Measurements from ENCODE around the gene RPGRIP1L. TPM values are rescaled to one million over a fixed set of nuclear protein-coding genes. Genes with fewer than 3 reads are reported as not detected.

The RPGRIP1L gene
- total and polyA plus RNA-seq, 9 donors, result 5.3 to 10.0 (median 7.8) TPM

DNA sequence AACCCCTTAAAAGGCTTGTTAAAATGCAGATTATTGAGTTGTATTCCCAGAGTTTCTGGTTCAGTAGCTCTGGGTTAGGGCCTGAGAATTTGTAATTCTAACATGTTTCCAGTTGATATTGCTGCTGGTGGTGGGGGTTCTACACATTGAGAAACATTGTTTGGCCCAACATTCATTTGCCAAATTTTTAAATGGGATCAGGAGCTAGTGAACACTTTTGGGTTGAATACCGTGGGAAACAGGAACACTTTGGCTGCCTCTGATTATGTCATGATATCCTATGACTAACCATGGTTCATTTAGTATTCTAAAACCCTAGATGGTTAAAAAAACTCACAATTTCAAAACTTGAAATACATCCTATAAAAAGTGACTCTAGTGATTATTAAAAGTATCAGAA lies 89.3 kb downstream of the RPGRIP1L start:
- H3K9me3 ChIP-seq (replicated peaks; ENCODE audit: control insufficient read depth, low read depth, low read length), result no peaks in the 10 kb centered on the region
- H3K36me3 ChIP-seq (ENCODE audit: control insufficient read depth, insufficient read depth, low read length), result no peaks in the 10 kb centered on the region
- H3K4me3 ChIP-seq (ENCODE audit: low read length), result no peak overlapping the region
- H3K27me3 ChIP-seq (ENCODE audit: control insufficient read depth, insufficient read depth, low read length), result no peaks in the 10 kb centered on the region
- no CpG with 5 or more reads among the region's 1 CpG for WGBS (ENCODE audit: insufficient coverage)
- H3K4me1 ChIP-seq (ENCODE audit: control insufficient read depth, insufficient read depth, low read length), result no peaks in the 10 kb centered on the region
- DNase-seq, result no peak
- no peak overlapping the region for H3K27ac ChIP-seq (ENCODE audit: low read length)

DNA sequence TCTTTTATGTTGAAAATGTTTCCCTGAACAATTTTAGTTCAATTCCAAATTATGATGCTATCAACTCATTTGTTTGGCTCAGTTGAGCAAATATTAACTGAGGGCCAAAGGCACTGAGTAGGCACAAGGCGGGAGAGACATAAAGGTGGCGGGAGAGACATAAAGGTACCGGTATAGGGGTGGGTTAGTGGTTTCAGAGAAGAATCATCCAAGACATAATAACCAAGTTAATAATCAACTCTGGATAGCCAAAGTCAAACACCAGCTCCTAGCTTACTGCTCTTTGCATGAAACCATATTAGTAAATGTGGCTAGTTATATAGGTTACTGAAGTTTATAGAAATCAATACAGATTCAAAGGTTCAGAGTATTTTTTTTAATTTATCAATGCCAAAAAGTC lies 91.7 kb downstream of the RPGRIP1L start:
- WGBS (ENCODE audit: insufficient coverage), result no CpG with 5 or more reads among the region's 3 CpGs
- H3K4me3 ChIP-seq (ENCODE audit: low read length), result no peak overlapping the region
- no peaks in the 10 kb centered on the region for H3K4me1 ChIP-seq (ENCODE audit: control insufficient read depth, insufficient read depth, low read length)
- H3K27ac ChIP-seq (ENCODE audit: low read length), result no peak overlapping the region
- no peak for DNase-seq
- no peaks in the 10 kb centered on the region for H3K27me3 ChIP-seq (ENCODE audit: control insufficient read depth, insufficient read depth, low read length)
- no peaks in the 10 kb centered on the region for H3K36me3 ChIP-seq (ENCODE audit: control insufficient read depth, insufficient read depth, low read length)
- H3K9me3 ChIP-seq (replicated peaks; ENCODE audit: control insufficient read depth, low read depth, low read length), result no peaks in the 10 kb centered on the region

DNA sequence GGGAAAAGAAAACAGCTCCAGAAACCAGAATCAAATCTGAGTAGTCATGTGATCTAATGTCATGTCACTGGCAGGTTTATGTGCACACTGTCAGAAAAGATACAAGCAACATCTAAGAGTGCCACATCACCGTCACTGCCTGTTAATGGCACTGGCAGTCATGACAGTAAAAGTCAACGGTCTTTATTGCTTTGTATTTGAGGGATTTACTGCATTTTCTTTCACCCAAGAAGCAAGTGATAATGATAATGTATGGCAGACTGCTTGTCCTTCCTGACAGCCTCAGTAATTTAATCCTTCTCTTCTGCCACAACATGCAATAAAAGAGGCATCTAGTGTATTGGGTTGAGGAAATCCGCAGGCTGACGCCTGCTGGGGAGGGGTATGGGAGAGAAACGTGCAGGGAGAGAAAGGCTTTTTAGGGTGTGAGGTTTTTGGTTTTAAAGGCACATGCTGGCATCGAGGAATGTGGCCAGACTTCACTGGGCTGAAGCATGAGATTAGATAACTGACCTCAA lies 92.4 kb downstream of the RPGRIP1L start:
- no peak for DNase-seq
- Histone ChIP-seq H3K4me1 (ENCODE audit: control insufficient read depth, insufficient read depth, low read length) (no peaks in the 10 kb centered on the region), H3K36me3 (ENCODE audit: control insufficient read depth, insufficient read depth, low read length) (no peaks in the 10 kb centered on the region), H3K27ac (ENCODE audit: low read length) (no peak overlapping the region), H3K9me3 (replicated peaks; ENCODE audit: control insufficient read depth, low read depth, low read length) (no peaks in the 10 kb centered on the region), H3K27me3 (ENCODE audit: control insufficient read depth, insufficient read depth, low read length) (no peaks in the 10 kb centered on the region), H3K4me3 (ENCODE audit: low read length) (no peak overlapping the region)
- WGBS (ENCODE audit: insufficient coverage), result 30% methylated on average over 4 of the region's 6 CpGs

GRCh38 chr16:53609536-53609935 lies 94.1 kb downstream of the RPGRIP1L start:
- no peaks in the 10 kb centered on the region for H3K27me3 ChIP-seq (ENCODE audit: control insufficient read depth, insufficient read depth, low read length)
- H3K36me3 ChIP-seq (ENCODE audit: control insufficient read depth, insufficient read depth, low read length), result no peaks in the 10 kb centered on the region
- no peak overlapping the region for H3K27ac ChIP-seq (ENCODE audit: low read length)
- DNase-seq, result no peak
- H3K4me1 ChIP-seq (ENCODE audit: control insufficient read depth, insufficient read depth, low read length), result no peaks in the 10 kb centered on the region
- no peaks in the 10 kb centered on the region for H3K9me3 ChIP-seq (replicated peaks; ENCODE audit: control insufficient read depth, low read depth, low read length)
- no peak overlapping the region for H3K4me3 ChIP-seq (ENCODE audit: low read length)
- WGBS (ENCODE audit: insufficient coverage), result 93% methylated on average over 3 of the region's 4 CpGs

DNA sequence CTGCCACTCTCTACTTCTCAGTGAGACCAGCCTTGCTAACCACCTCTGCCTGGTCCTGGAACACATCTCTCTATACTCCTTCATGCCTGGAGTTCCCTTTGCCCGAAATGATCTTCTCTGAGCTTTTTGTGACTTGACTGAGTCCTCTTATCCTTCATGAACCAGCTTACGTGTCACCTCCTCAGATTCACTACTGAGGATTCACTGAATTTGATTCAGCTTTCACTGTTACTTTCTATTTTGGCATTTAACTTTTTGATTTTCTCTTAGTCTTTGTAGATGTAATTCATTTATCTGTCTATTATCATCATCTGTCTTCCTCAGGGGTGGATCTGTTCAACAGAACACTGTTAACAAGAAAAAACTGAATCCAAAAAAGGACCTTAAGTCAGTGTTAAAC lies 95.6 kb downstream of the RPGRIP1L start:
- 100% methylated on average over 1 of the region's 2 CpGs for WGBS (ENCODE audit: insufficient coverage)

DNA sequence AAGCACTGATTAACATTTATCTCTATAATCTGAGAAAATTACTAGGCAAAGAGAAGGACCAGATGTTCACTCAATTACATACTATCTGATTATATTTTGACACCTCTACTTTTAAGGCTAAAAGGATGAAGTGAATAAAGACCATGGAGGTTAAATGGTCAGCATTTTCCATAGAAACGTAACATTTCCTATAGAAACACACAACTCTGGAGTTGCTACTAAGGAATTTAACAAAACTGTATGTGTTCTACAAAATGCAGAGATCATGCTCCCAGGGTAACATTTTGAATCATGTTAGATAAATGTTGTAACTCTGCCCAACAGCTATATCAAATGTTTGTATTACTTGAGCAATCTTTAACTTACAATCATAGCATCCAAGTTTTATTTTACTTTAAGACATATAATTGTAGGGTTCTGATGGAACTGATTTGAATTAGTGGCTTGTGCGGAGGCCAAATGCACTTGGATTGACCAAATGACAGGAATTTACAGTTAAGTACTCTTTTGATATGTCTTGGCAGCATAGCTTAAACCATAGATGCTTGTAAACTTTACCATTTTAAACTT lies 97.7 kb downstream of the RPGRIP1L start:
- Histone ChIP-seq H3K27ac (ENCODE audit: low read length) (peak overlapping the region; percentile 47), H3K9me3 (replicated peaks; ENCODE audit: control insufficient read depth, low read depth, low read length) (no peaks in the 10 kb centered on the region), H3K27me3 (ENCODE audit: control insufficient read depth, insufficient read depth, low read length) (no peaks in the 10 kb centered on the region), H3K36me3 (ENCODE audit: control insufficient read depth, insufficient read depth, low read length) (peaks cover 4% of the 10 kb centered on the region), H3K4me1 (ENCODE audit: control insufficient read depth, insufficient read depth, low read length) (no peaks in the 10 kb centered on the region), H3K4me3 (ENCODE audit: low read length) (no peak overlapping the region)
- no CpG with 5 or more reads among the region's 2 CpGs for WGBS (ENCODE audit: insufficient coverage)
- DNase-seq, result peak; percentile 75

More for the DNA sequence above, 95.6 kb downstream of the RPGRIP1L start:
- DNase-seq, result no peak
- Histone ChIP-seq H3K4me3 (ENCODE audit: low read length) (no peak overlapping the region), H3K9me3 (replicated peaks; ENCODE audit: control insufficient read depth, low read depth, low read length) (no peaks in the 10 kb centered on the region), H3K36me3 (ENCODE audit: control insufficient read depth, insufficient read depth, low read length) (no peaks in the 10 kb centered on the region), H3K27me3 (ENCODE audit: control insufficient read depth, insufficient read depth, low read length) (no peaks in the 10 kb centered on the region), H3K27ac (ENCODE audit: low read length) (no peak overlapping the region), H3K4me1 (ENCODE audit: control insufficient read depth, insufficient read depth, low read length) (no peaks in the 10 kb centered on the region)

DNA sequence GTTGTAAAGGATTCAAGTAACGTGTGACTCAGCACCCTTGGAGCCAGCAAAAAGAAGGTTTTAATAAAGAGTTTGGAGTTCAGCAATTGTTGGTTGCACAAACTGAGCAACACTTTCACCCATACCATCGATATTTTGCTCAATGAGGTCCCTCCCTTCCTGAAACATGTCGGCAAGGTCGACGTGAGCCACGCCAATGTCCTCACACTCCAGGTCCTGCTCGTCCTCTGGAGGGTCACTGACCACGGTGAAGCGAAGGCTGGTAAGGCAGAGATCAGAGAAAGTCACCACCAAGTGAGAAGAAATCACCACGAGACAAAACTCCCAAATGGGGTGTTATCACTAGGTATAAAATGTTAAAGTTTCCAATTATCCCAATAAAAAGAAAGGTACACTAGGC lies 98.3 kb downstream of the RPGRIP1L start:
- Histone ChIP-seq H3K9me3 (replicated peaks; ENCODE audit: control insufficient read depth, low read depth, low read length) (no peaks in the 10 kb centered on the region), H3K4me3 (ENCODE audit: low read length) (no peak overlapping the region), H3K27me3 (ENCODE audit: control insufficient read depth, insufficient read depth, low read length) (no peaks in the 10 kb centered on the region), H3K27ac (ENCODE audit: low read length) (no peak overlapping the region), H3K36me3 (ENCODE audit: control insufficient read depth, insufficient read depth, low read length) (peaks cover 4% of the 10 kb centered on the region), H3K4me1 (ENCODE audit: control insufficient read depth, insufficient read depth, low read length) (no peaks in the 10 kb centered on the region)
- 95% methylated on average over 4 of the region's 10 CpGs for WGBS (ENCODE audit: insufficient coverage)
- no peak for DNase-seq

DNA sequence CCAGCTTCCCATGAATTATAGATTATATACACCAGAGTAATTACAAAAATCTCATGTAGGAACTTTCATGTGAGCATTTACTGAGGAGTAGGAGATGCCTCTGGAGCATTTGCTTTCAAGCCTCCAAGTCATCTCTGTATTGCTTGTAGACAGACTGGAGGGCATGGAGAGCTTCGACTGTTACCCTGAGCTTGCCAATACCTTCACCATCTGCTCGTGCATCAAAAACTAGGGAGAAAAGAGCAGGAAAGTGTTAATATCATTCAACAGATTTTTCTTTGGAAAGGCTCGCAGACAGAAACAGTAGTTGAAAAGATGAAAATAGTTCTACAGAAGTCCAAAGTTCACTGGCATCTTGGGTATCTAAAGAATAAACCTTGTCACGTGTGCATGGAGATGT lies 101.7 kb downstream of the RPGRIP1L start:
- H3K9me3 ChIP-seq (replicated peaks; ENCODE audit: control insufficient read depth, low read depth, low read length), result no peaks in the 10 kb centered on the region
- H3K4me1 ChIP-seq (ENCODE audit: control insufficient read depth, insufficient read depth, low read length), result no peaks in the 10 kb centered on the region
- no peak overlapping the region for H3K27ac ChIP-seq (ENCODE audit: low read length)
- H3K36me3 ChIP-seq (ENCODE audit: control insufficient read depth, insufficient read depth, low read length), result peaks cover 6% of the 10 kb centered on the region
- 86% methylated on average over 2 of the region's 4 CpGs for WGBS (ENCODE audit: insufficient coverage)
- no peaks in the 10 kb centered on the region for H3K27me3 ChIP-seq (ENCODE audit: control insufficient read depth, insufficient read depth, low read length)
- no peak overlapping the region for H3K4me3 ChIP-seq (ENCODE audit: low read length)
- no peak for DNase-seq

GRCh38 chr16:53600616-53601015 lies 103.0 kb downstream of the RPGRIP1L start:
- no peaks in the 10 kb centered on the region for H3K4me1 ChIP-seq (ENCODE audit: control insufficient read depth, insufficient read depth, low read length)
- H3K27ac ChIP-seq (ENCODE audit: low read length), result no peak overlapping the region
- no peaks in the 10 kb centered on the region for H3K27me3 ChIP-seq (ENCODE audit: control insufficient read depth, insufficient read depth, low read length)
- no CpG with 5 or more reads among the region's 1 CpG for WGBS (ENCODE audit: insufficient coverage)
- peaks cover 9% of the 10 kb centered on the region for H3K36me3 ChIP-seq (ENCODE audit: control insufficient read depth, insufficient read depth, low read length)
- H3K4me3 ChIP-seq (ENCODE audit: low read length), result no peak overlapping the region
- peaks cover 2% of the 10 kb centered on the region for H3K9me3 ChIP-seq (replicated peaks; ENCODE audit: control insufficient read depth, low read depth, low read length)
- DNase-seq, result no peak

DNA sequence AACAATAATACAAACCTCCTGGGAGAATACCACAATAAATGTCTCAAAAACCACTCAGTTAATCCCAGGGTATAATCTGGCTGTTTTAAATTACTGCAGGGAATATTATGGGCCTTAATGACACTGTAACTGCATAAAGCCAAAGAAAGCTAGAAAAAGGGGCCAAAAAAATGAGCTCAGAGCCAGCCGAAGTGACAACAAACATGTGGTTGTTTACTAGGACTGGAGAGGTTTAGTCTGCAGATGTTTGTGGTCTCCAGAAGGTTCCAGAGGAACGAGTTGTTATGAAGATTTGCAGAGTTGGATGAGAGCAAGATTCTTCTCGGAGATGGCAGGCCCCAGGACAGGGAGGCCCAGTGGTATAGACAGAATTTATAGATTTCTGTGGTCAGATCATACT lies 103.5 kb downstream of the RPGRIP1L start:
- Histone ChIP-seq H3K27ac (ENCODE audit: low read length) (no peak overlapping the region), H3K4me3 (ENCODE audit: low read length) (no peak overlapping the region), H3K4me1 (ENCODE audit: control insufficient read depth, insufficient read depth, low read length) (no peaks in the 10 kb centered on the region), H3K27me3 (ENCODE audit: control insufficient read depth, insufficient read depth, low read length) (no peaks in the 10 kb centered on the region), H3K36me3 (ENCODE audit: control insufficient read depth, insufficient read depth, low read length) (peaks cover 9% of the 10 kb centered on the region), H3K9me3 (replicated peaks; ENCODE audit: control insufficient read depth, low read depth, low read length) (peaks cover 2% of the 10 kb centered on the region)
- peak; percentile 81 for DNase-seq
- 42% methylated on average over 2 of the region's 3 CpGs for WGBS (ENCODE audit: insufficient coverage)

GRCh38 chr16:53599548-53599947 lies 104.1 kb downstream of the RPGRIP1L start:
- Histone ChIP-seq H3K36me3 (ENCODE audit: control insufficient read depth, insufficient read depth, low read length) (peaks cover 9% of the 10 kb centered on the region), H3K9me3 (replicated peaks; ENCODE audit: control insufficient read depth, low read depth, low read length) (peaks cover 2% of the 10 kb centered on the region), H3K27ac (ENCODE audit: low read length) (no peak overlapping the region), H3K4me3 (ENCODE audit: low read length) (no peak overlapping the region), H3K27me3 (ENCODE audit: control insufficient read depth, insufficient read depth, low read length) (no peaks in the 10 kb centered on the region), H3K4me1 (ENCODE audit: control insufficient read depth, insufficient read depth, low read length) (no peaks in the 10 kb centered on the region)
- WGBS (ENCODE audit: insufficient coverage), result 90% methylated on average over 2 of the region's 5 CpGs
- no peak for DNase-seq
